ENCODE measurements around the gene GSTA1.
"Not testable (repeated sequence)": the region's sequence is repeated elsewhere in the genome, so short reads cannot be mapped to it uniquely, and the experiment has no call there.

Gene GSTA1

DNA sequence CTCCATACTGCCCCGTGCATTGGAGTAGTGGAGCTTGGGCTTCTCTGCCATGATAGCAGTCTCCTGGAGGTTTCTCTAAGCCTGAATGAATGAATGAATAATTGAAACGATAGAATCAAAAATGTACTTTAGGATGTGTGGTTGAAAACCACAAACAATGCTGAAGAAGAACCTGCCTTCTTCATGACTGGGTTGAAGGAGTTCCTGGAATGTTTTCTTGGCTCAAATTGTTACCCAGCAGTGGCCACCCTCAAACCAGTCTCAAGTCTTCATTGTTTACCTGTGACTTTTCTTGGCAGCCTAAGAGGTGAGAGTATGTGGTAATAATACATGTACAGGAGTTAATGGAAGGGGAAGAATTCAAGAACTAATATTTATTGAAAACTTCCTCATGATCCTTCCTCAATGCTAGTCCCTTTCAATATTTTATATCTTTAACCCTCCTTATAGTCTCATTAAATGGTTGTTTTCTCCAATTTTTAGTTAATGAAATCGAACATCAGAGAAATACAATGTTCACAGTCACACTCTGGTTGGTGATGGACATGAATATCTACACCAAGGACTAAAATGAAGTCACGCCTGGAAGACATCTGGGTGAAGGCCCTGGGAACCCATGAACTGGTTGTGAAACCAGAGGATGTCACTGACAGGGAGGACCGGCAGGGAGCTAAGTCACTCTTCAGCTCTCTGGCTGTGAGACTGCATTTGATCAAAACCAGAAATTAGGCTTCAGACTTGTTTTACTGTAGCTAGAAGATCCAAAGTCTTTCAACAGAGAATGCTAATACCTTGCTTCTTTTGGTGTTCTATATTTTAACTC, 37.4 kb upstream of the GSTA1 start, which contains the start of gene GSTA5:
Gene GSTA5, minus strand, starts transcription at position 51 of the 823 bp plus-strand sequence.
- no peak within 1 kb of the TSS for H3K27ac ChIP-seq (replicated peaks)
- H3K4me3 ChIP-seq (replicated peaks; ENCODE audit: insufficient read depth, low read length), result no peak within 1 kb of the TSS
- TF ChIP-seq REST (IDR thresholded peaks at IDR 0.05; ENCODE audit: insufficient replicate concordance, low read depth) (no peak), GABPA (IDR thresholded peaks at IDR 0.05; ENCODE audit: low read depth) (no peak), POLR2AphosphoS5 (IDR thresholded peaks at IDR 0.05; ENCODE audit: low read depth) (no peak), SPI1 (IDR thresholded peaks at IDR 0.05; ENCODE audit: borderline replicate concordance, low read depth) (no peak)
- TF ChIP-seq, protein P1, sequence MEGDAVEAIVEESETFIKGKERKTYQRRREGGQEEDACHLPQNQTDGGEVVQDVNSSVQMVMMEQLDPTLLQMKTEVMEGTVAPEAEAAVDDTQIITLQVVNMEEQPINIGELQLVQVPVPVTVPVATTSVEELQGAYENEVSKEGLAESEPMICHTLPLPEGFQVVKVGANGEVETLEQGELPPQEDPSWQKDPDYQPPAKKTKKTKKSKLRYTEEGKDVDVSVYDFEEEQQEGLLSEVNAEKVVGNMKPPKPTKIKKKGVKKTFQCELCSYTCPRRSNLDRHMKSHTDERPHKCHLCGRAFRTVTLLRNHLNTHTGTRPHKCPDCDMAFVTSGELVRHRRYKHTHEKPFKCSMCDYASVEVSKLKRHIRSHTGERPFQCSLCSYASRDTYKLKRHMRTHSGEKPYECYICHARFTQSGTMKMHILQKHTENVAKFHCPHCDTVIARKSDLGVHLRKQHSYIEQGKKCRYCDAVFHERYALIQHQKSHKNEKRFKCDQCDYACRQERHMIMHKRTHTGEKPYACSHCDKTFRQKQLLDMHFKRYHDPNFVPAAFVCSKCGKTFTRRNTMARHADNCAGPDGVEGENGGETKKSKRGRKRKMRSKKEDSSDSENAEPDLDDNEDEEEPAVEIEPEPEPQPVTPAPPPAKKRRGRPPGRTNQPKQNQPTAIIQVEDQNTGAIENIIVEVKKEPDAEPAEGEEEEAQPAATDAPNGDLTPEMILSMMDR (IDR thresholded peaks at IDR 0.05; ENCODE audit: insufficient read depth, low read length), result no peak
- DNase-seq (ENCODE audit: low read depth in 1 of 2, low spot score in 1 of 2), result no peak
- H3K27me3 ChIP-seq (ENCODE audit: insufficient read depth, poor library complexity, severe bottlenecking), result peaks cover 3% of the 10 kb centered on the region

DNA sequence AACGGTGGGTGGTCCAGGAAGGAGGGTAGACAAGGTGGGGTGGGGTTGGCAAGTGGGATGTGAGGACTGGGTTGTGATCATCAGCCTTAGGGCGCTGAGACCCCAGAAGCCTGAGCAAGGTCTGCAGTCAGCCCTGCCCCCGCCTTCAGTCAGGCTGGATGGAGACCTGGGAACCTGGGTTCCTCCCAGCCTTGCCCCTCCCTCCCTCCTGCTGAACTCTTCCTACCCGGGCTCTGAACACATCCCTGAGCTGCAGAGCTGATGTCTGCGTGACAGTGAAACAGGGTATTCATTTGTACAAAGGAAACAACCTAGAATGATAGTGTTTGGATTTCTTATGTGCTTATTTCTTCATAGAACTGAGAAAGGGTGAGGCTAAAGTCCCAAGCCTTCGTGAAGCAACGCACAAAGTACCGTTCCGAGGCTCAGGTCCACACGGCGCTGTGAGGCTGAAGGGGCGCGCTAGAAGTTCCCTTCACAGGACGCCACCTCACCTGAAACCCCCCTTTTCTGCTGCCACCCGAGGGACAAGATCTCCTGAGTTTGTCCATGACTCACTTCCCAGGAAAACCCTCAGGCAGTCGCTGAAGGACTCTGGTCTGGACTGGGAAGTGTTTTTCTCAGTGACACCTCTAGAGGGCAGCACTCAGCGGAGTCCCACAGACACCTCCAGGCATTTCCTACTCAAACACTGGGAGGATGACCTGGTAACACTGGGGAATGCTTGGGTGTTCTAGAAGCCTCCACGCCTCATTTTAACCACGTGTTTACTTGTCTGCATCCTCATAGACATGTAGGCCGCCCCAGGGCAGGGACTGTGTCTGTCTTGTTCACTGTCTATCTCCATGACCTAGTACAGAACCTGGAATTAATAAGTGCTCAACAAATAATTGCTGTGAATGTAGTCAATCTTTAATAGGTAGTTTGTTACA, 35.8 kb upstream of the GSTA1 start:
- no peak overlapping the region for H3K4me3 ChIP-seq (replicated peaks; ENCODE audit: insufficient read depth, low read length)
- DNase-seq (ENCODE audit: low read depth in 1 of 2, low spot score in 1 of 2), result peak; percentile 32 to 43
- TF ChIP-seq, protein P1 (IDR thresholded peaks at IDR 0.05; ENCODE audit: insufficient read depth, low read length), result peak; percentile 73
- no peak for TF ChIP-seq REST (IDR thresholded peaks at IDR 0.05; ENCODE audit: insufficient replicate concordance, low read depth)
- TF ChIP-seq POLR2AphosphoS5 (IDR thresholded peaks at IDR 0.05; ENCODE audit: low read depth), result no peak
- TF ChIP-seq SPI1 (IDR thresholded peaks at IDR 0.05; ENCODE audit: borderline replicate concordance, low read depth), result 0 out of 2 replicates have a peak, but pooled peaks have one; percentile 1
- no peak overlapping the region for H3K27ac ChIP-seq (replicated peaks)
- peaks cover 3% of the 10 kb centered on the region for H3K27me3 ChIP-seq (ENCODE audit: insufficient read depth, poor library complexity, severe bottlenecking)

GRCh38 chr6:52834481-52834880, 30.9 kb upstream of the GSTA1 start:
- TF ChIP-seq POLR2AphosphoS5 (IDR thresholded peaks at IDR 0.05; ENCODE audit: low read depth) (no peak), SPI1 (IDR thresholded peaks at IDR 0.05; ENCODE audit: borderline replicate concordance, low read depth) (no peak)
- no peak for DNase-seq (ENCODE audit: low read depth in 1 of 2, low spot score in 1 of 2)
- Histone ChIP-seq H3K27me3 (ENCODE audit: insufficient read depth, poor library complexity, severe bottlenecking) (no peaks in the 10 kb centered on the region), H3K27ac (replicated peaks) (no peak overlapping the region), H3K4me3 (replicated peaks; ENCODE audit: insufficient read depth, low read length) (no peak overlapping the region)

DNA sequence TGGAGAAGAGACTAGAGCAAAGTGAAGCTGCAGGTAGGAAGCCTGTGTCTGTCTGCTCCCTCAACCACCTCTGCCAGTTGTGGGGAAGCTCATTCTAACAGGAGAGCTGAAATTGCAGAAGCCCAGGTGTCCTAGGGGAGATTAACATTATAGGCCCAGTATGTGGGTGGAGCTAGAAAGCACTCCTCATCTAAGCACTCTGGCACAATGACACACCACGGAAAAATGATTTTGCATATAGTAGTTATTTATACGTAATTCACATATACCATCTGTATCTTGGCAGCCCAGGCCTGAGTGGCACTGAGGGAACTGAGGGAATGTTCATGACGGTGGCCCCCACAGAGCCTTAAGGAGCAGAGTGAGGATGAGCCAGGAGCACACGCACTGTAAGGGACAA, 27.3 kb upstream of the GSTA1 start:
- H3K27me3 ChIP-seq (ENCODE audit: insufficient read depth, poor library complexity, severe bottlenecking); H3K27ac ChIP-seq (replicated peaks); H3K4me3 ChIP-seq (replicated peaks; ENCODE audit: insufficient read depth, low read length); DNase-seq (ENCODE audit: low read depth in 1 of 2, low spot score in 1 of 2): not testable (repeated sequence)

All from HL-60 (cell line).